ENCODE data around the gene CITED1. TPM values are rescaled to one million over a fixed set of nuclear protein-coding genes. Genes with fewer than 3 reads are reported as not detected.

Gene CITED1
- total RNA-seq, 1 experiment from 2014 or later: not detected

- no TSS peak for BruUV-seq (replicated peaks)
- CTCF ChIA-PET: no interaction called here
- Mint-ChIP-seq H3K27ac (ENCODE audit: unreplicated experiment) (no peak overlapping the region), H3K27me3 (ENCODE audit: unreplicated experiment) (no peaks in the 10 kb centered on the region), H3K9me3 (ENCODE audit: low read depth, unreplicated experiment) (no peaks in the 10 kb centered on the region), H3K36me3 (ENCODE audit: insufficient read depth, unreplicated experiment) (no peaks in the 10 kb centered on the region), H3K4me3 (ENCODE audit: low read depth, unreplicated experiment) (no peak overlapping the region), H3K4me1 (ENCODE audit: low read depth, unreplicated experiment) (no peaks in the 10 kb centered on the region)
- TF ChIP-seq, protein P1, sequence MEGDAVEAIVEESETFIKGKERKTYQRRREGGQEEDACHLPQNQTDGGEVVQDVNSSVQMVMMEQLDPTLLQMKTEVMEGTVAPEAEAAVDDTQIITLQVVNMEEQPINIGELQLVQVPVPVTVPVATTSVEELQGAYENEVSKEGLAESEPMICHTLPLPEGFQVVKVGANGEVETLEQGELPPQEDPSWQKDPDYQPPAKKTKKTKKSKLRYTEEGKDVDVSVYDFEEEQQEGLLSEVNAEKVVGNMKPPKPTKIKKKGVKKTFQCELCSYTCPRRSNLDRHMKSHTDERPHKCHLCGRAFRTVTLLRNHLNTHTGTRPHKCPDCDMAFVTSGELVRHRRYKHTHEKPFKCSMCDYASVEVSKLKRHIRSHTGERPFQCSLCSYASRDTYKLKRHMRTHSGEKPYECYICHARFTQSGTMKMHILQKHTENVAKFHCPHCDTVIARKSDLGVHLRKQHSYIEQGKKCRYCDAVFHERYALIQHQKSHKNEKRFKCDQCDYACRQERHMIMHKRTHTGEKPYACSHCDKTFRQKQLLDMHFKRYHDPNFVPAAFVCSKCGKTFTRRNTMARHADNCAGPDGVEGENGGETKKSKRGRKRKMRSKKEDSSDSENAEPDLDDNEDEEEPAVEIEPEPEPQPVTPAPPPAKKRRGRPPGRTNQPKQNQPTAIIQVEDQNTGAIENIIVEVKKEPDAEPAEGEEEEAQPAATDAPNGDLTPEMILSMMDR (IDR thresholded peaks at IDR 0.05; ENCODE audit: unreplicated experiment): no peak
- intact Hi-C loops (cut with micrococcal nuclease; ENCODE audit: unreplicated experiment): no loop called here
- no peak for DNase-seq
Observed at GRCh38 chrX:72348247-72348979, 42.7 kb upstream of the CITED1 start.

DNA sequence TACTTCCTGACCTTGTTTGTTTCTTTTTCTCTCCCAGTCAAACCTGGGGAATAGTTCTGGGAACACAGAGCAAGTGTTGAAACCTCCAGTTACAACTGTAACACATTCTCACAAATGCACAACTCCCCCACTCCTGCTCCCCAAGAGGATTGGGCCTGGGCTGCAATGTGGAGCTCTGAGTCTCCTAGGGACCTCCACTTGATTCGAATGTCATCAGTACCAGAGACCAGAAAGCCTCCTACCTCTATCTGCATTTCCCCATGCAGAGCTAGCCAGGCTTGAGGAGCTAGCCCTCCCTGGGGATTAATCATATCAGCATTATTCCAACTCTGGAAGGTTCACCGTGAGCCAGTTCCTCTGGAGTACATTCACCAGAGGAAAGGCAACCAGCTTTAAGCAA is 41.7 kb upstream of the CITED1 start:
- Mint-ChIP-seq H3K27ac (ENCODE audit: unreplicated experiment) (no peak overlapping the region), H3K27me3 (ENCODE audit: unreplicated experiment) (no peaks in the 10 kb centered on the region), H3K4me3 (ENCODE audit: low read depth, unreplicated experiment) (no peak overlapping the region), H3K36me3 (ENCODE audit: insufficient read depth, unreplicated experiment) (no peaks in the 10 kb centered on the region), H3K4me1 (ENCODE audit: low read depth, unreplicated experiment) (no peaks in the 10 kb centered on the region), H3K9me3 (ENCODE audit: low read depth, unreplicated experiment) (no peaks in the 10 kb centered on the region)
- CTCF ChIA-PET: no interaction called here
- DNase-seq: no peak
- no TSS peak for BruUV-seq (replicated peaks)
- TF ChIP-seq, protein P1 (IDR thresholded peaks at IDR 0.05; ENCODE audit: unreplicated experiment): no peak
- intact Hi-C loops (cut with micrococcal nuclease; ENCODE audit: unreplicated experiment): no loop called here

DNA sequence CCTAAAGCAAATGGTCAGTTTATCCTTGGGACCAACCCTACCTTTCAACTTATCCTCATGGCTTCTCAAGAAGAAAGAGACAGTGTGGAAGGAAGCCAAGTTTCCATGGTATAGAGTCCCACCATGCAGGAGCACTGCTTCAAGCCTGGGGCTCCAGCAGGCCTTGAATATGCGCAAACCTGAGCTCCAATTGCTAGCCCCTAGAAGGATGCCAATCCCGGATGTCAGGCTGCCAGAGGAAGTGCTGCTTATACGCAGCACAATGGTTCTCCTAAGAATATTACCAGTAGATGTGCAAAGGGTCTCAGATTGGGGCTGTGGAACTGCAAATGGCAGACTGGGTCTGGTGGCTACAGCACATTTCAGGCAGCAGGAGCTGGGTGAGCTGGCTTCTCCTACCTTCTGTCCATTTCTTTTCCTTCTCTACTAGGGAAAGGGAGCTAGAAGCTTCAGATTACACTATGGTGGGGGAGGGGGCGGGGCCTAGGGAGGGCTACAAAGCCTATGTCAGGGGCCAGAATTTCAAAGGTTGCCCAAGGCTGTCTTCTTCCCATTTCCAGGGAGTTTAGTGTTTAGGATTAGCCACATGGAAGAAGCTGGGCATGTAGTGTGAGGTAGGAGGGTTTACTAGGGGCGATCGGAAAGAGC is 40.7 kb upstream of the CITED1 start:
- TF ChIP-seq, protein P1 (IDR thresholded peaks at IDR 0.05; ENCODE audit: unreplicated experiment): no peak
- H3K27me3 Mint-ChIP-seq (ENCODE audit: unreplicated experiment): no peaks in the 10 kb centered on the region
- DNase-seq: no peak
- no peak overlapping the region for H3K27ac Mint-ChIP-seq (ENCODE audit: unreplicated experiment)
- CTCF ChIA-PET: no interaction called here
- H3K4me3 Mint-ChIP-seq (ENCODE audit: low read depth, unreplicated experiment): no peak overlapping the region
- intact Hi-C loops (cut with micrococcal nuclease; ENCODE audit: unreplicated experiment): no loop called here
- no peaks in the 10 kb centered on the region for H3K4me1 Mint-ChIP-seq (ENCODE audit: low read depth, unreplicated experiment)
- no peaks in the 10 kb centered on the region for H3K36me3 Mint-ChIP-seq (ENCODE audit: insufficient read depth, unreplicated experiment)
- no peaks in the 10 kb centered on the region for H3K9me3 Mint-ChIP-seq (ENCODE audit: low read depth, unreplicated experiment)
- no TSS peak for BruUV-seq (replicated peaks)

- intact Hi-C loops (cut with micrococcal nuclease; ENCODE audit: unreplicated experiment): no loop called here
- BruUV-seq (replicated peaks): no TSS peak
- Mint-ChIP-seq H3K4me3 (ENCODE audit: low read depth, unreplicated experiment) (no peak overlapping the region), H3K27me3 (ENCODE audit: unreplicated experiment) (no peaks in the 10 kb centered on the region), H3K36me3 (ENCODE audit: insufficient read depth, unreplicated experiment) (no peaks in the 10 kb centered on the region), H3K4me1 (ENCODE audit: low read depth, unreplicated experiment) (no peaks in the 10 kb centered on the region), H3K9me3 (ENCODE audit: low read depth, unreplicated experiment) (no peaks in the 10 kb centered on the region), H3K27ac (ENCODE audit: unreplicated experiment) (no peak overlapping the region)
- DNase-seq: no peak
- TF ChIP-seq, protein P1 (IDR thresholded peaks at IDR 0.05; ENCODE audit: unreplicated experiment): no peak
- CTCF ChIA-PET: no interaction called here
Observed at GRCh38 chrX:72340626-72341025, 34.9 kb upstream of the CITED1 start.

Data from Calu3 (cell line).